Activated naive CD8-positive, alpha-beta T cell treated with anti-CD3 and anti-CD28 coated beads, Interleukin-2, amount 10 ng/mL, durations not matched to agents 7 days and 5 days (primary cell): ENCODE measurements around the gene ZNF146. TPM values are rescaled to one million over a fixed set of nuclear protein-coding genes. Genes with fewer than 3 reads are reported as not detected.
A peak's percentile ranks its signal among the peaks of the same experiment; 100 is the strongest.
"Not testable (repeated sequence)": the region's sequence is repeated elsewhere in the genome, so short reads cannot be mapped to it uniquely, and the experiment has no call there.

Source experiments
- ATAC-seq: fragments of 150-1000 bp; cut with Tn5 transposase; one replicate; pipeline ENCODE4 v1.10.0; 2021; ENCODE audit warnings: low read depth, moderate library complexity
- POLR2A ChIA-PET: fragments of 350-600 bp; sonication (Branson Sonifier 250); formaldehyde crosslinking; loops from one replicate; lab custom pipeline; 2021; ENCODE audit warnings: antibody characterized with exemption; lab: Charles Lee
- DNase-seq: peaks from one replicate; pipeline ENCODE4 v3.0.0; 2021
- H3K27ac Mint-ChIP-seq: one replicate; pipeline ENCODE4 v1.8.0; 2022; ENCODE audit warnings: mild to moderate bottlenecking, mixed read lengths
- H3K27me3 Mint-ChIP-seq: one replicate; pipeline ENCODE4 v1.8.0; 2022; ENCODE audit warnings: mild to moderate bottlenecking, moderate library complexity, mixed read lengths
- H3K36me3 Mint-ChIP-seq: one replicate; pipeline ENCODE4 v1.8.0; 2021; ENCODE audit warnings: mild to moderate bottlenecking, mixed read lengths
- H3K4me1 Mint-ChIP-seq: one replicate; pipeline ENCODE4 v1.8.0; 2021; ENCODE audit warnings: mixed read lengths
- H3K4me3 Mint-ChIP-seq: one replicate; pipeline ENCODE4 v1.8.0; 2022; ENCODE audit warnings: mild to moderate bottlenecking, moderate library complexity, mixed read lengths
- H3K9me3 Mint-ChIP-seq: one replicate; pipeline ENCODE4 v1.8.0; 2021; ENCODE audit warnings: mixed read lengths
- total RNA-seq, 2 experiments: library from RNA; stranded (reverse); gene quantifications; one replicate each; pipeline ENCODE4 v1.2.3, GENCODE V29; 2021

Gene ZNF146
- total RNA-seq, 2 experiments from 2014 or later, result 71.9 to 75.1 TPM

DNA sequence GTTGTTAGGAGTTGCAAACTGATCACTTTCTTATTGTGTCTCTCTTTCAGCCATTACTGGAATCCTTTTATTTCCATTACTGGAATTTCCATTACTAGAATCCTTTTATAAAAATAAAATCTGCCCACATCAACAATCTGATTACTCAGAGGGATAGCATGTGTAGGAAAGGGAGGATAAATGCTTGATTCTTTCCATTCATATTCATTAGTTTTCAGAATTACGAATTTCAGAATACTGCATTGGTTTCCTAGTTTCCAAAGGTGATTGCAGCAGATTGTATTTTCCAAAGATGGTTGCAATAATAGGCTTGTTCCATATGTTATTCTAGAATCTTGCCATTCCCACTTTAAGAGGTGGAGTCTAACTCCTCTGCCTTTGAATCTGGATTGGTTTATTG lies 37.1 kb downstream of the ZNF146 start:
- Mint-ChIP-seq H3K4me3 (no peak overlapping the region), H3K9me3 (peaks cover 21% of the 10 kb centered on the region), H3K27ac (no peak overlapping the region), H3K36me3 (no peaks in the 10 kb centered on the region), H3K27me3 (no peaks in the 10 kb centered on the region), H3K4me1 (no peaks in the 10 kb centered on the region)
- DNase-seq (no peak), ATAC-seq (no peak)
- POLR2A ChIA-PET, result no interaction called here

DNA sequence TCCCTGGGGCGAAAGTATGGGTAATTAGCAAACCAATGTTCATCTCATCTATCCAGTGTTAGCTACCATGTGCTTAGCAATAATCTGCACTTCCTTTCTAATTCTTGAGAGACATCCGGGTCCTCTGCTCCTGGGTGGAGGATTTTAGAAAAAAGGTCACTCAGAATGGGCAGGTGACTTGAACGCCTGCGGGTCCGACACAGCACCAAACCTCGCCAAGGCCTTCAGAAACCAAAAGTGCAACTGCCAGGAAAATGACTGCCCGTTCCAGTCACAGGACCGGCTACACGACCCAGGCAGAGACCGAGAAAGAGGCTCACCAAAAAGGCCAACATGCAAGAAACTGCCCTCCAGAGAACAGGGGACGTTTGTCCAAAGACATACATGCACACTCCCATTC lies 39.9 kb downstream of the ZNF146 start:
- ATAC-seq, result no peak
- POLR2A ChIA-PET, result no interaction called here
- peaks cover 19% of the 10 kb centered on the region for H3K9me3 Mint-ChIP-seq
- no peaks in the 10 kb centered on the region for H3K27me3 Mint-ChIP-seq
- no peaks in the 10 kb centered on the region for H3K36me3 Mint-ChIP-seq
- H3K27ac Mint-ChIP-seq, result no peak overlapping the region
- no peaks in the 10 kb centered on the region for H3K4me1 Mint-ChIP-seq
- no peak overlapping the region for H3K4me3 Mint-ChIP-seq
- no peak for DNase-seq

- Mint-ChIP-seq H3K4me3 (no peak overlapping the region), H3K4me1 (no peaks in the 10 kb centered on the region), H3K9me3 (peaks cover 19% of the 10 kb centered on the region), H3K27ac (no peak overlapping the region), H3K27me3 (no peaks in the 10 kb centered on the region), H3K36me3 (no peaks in the 10 kb centered on the region)
- DNase-seq (no peak), ATAC-seq (no peak)
- POLR2A ChIA-PET, result no interaction called here
Measured at GRCh38 chr19:36255316-36255715, 40.4 kb downstream of the ZNF146 start.

DNA sequence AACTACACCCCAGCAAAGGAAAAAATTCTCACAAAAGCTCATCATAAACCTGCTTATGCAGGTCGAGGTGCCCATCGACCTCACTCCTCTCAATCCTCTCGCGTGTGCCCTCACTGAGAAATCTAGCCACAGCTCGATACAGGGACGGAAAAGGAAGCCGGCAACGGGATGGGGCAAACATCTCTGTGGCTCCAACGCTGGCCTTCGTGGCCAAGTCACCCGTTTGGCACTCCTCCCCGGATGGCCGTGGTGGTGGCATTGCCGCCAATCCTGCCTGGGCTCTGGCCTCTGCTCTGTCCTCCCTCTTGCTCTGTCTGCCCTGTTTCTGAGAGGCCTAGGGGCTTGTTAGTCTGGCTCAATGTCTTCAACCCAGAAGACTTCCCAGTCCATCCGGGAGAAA lies 41.2 kb downstream of the ZNF146 start:
- POLR2A ChIA-PET, result no interaction called here
- DNase-seq, result no peak
- Mint-ChIP-seq H3K36me3 (no peaks in the 10 kb centered on the region), H3K4me3 (no peak overlapping the region), H3K4me1 (no peaks in the 10 kb centered on the region), H3K9me3 (peaks cover 19% of the 10 kb centered on the region), H3K27me3 (no peaks in the 10 kb centered on the region), H3K27ac (no peak overlapping the region)
- no peak for ATAC-seq

- POLR2A ChIA-PET, result no interaction called here
- Mint-ChIP-seq H3K36me3 (no peaks in the 10 kb centered on the region), H3K27me3 (no peaks in the 10 kb centered on the region), H3K9me3 (peaks cover 17% of the 10 kb centered on the region), H3K4me1 (no peaks in the 10 kb centered on the region), H3K27ac (no peak overlapping the region), H3K4me3 (no peak overlapping the region)
- DNase-seq, result no peak
- no peak for ATAC-seq
Measured at GRCh38 chr19:36256853-36257519, 42.1 kb downstream of the ZNF146 start.

- ATAC-seq (no peak), DNase-seq (no peak)
- Mint-ChIP-seq H3K4me1 (no peaks in the 10 kb centered on the region), H3K9me3 (peaks cover 14% of the 10 kb centered on the region), H3K27me3 (no peaks in the 10 kb centered on the region), H3K27ac (no peak overlapping the region), H3K4me3 (no peak overlapping the region), H3K36me3 (no peaks in the 10 kb centered on the region)
- POLR2A ChIA-PET, result no interaction called here
Measured at GRCh38 chr19:36257520-36257876, 42.6 kb downstream of the ZNF146 start.

GRCh38 chr19:36258028-36258875 lies 43.3 kb downstream of the ZNF146 start:
- peaks cover 17% of the 10 kb centered on the region for H3K9me3 Mint-ChIP-seq
- ATAC-seq, result no peak
- POLR2A ChIA-PET, result no interaction called here
- no peaks in the 10 kb centered on the region for H3K4me1 Mint-ChIP-seq
- DNase-seq, result no peak
- H3K36me3 Mint-ChIP-seq, result no peaks in the 10 kb centered on the region
- H3K27me3 Mint-ChIP-seq, result no peaks in the 10 kb centered on the region
- no peak overlapping the region for H3K4me3 Mint-ChIP-seq
- H3K27ac Mint-ChIP-seq, result peak overlapping the region; percentile 8

DNA sequence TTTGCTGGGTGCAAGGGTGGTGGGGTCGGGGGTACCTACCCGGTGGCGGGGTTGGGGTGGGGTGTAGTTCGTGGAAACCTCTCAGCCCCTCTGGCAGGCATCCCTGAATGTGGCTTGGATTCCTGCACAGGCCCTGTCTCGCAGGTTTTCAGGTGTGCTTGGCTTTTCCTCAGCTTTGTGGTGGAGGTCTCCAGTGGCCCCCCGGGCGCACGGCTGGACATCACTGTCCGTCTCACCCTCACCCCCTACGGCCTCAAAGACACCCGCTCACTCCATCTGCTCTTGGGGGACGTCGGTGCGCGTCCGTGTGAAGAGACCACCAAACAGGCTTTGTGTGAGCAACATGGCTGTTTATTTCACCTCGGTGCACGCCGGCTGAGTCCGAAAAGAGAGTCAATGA lies 44.3 kb downstream of the ZNF146 start:
- DNase-seq, result no peak
- H3K4me1 Mint-ChIP-seq, result no peaks in the 10 kb centered on the region
- POLR2A ChIA-PET, result no interaction called here
- H3K27ac Mint-ChIP-seq, result no peak overlapping the region
- H3K36me3 Mint-ChIP-seq, result no peaks in the 10 kb centered on the region
- no peaks in the 10 kb centered on the region for H3K27me3 Mint-ChIP-seq
- H3K9me3 Mint-ChIP-seq, result peaks cover 19% of the 10 kb centered on the region
- no peak for ATAC-seq
- no peak overlapping the region for H3K4me3 Mint-ChIP-seq

DNA sequence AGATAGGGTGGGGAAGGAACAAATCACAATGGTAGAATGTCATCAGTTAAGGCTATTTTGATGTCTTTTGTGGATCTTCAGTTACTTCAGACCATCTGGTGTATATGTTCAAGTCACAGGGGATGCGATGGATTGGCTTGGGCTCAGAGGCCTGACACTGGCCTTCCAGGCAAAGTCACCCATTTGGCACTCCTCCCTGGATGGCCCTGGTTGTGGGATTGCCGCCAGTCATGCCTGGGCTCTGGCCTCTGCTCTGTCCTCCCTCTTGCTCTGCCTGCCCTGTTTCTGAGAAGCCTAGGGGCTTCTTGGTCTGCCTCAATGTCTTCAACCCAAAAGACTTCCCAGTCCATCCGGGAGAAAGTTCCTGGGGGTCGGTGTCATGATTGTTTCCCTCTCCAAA lies 50.2 kb downstream of the ZNF146 start:
- ATAC-seq (no peak), DNase-seq (no peak)
- Mint-ChIP-seq H3K27me3 (no peaks in the 10 kb centered on the region), H3K9me3 (peaks cover 18% of the 10 kb centered on the region), H3K4me1 (no peaks in the 10 kb centered on the region), H3K27ac (no peak overlapping the region), H3K36me3 (peaks cover 2% of the 10 kb centered on the region), H3K4me3 (no peak overlapping the region)
- POLR2A ChIA-PET, result no interaction called here

DNA sequence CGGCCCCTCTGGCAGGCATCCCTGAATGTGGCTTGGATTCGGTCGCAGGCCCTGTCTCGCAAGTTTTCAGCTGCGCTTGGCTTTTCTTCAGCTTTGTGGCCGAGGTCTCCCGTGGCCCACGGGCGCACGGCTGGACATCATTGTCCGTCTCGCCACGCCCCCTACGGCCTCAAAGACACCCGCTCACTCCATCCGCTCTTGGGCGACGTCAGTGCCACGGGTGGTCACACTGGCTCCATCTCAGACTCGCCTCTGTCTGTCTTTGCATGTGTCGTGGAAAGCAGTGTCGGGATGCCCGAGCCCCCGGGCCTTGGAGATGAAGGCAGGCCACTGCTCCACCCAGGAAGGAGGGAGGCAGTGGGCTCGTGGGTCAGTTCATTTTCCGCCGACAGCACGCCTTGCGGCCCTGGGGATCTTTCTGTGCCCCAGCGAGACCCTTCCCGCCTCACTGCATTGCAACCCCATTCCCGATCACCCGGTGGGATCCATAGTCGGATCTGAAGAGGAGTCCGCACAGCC lies 51.0 kb downstream of the ZNF146 start:
- no peak for ATAC-seq
- peaks cover 18% of the 10 kb centered on the region for H3K9me3 Mint-ChIP-seq
- no peak overlapping the region for H3K27ac Mint-ChIP-seq
- H3K4me1 Mint-ChIP-seq, result no peaks in the 10 kb centered on the region
- no peak for DNase-seq
- POLR2A ChIA-PET, result no interaction called here
- H3K36me3 Mint-ChIP-seq, result peaks cover 2% of the 10 kb centered on the region
- H3K27me3 Mint-ChIP-seq, result no peaks in the 10 kb centered on the region
- H3K4me3 Mint-ChIP-seq, result no peak overlapping the region

GRCh38 chr19:36266375-36266961 lies 51.6 kb downstream of the ZNF146 start:
- Mint-ChIP-seq H3K4me1 (no peaks in the 10 kb centered on the region), H3K36me3 (peaks cover 2% of the 10 kb centered on the region), H3K27ac (no peak overlapping the region), H3K4me3 (no peak overlapping the region), H3K27me3 (no peaks in the 10 kb centered on the region), H3K9me3 (peaks cover 18% of the 10 kb centered on the region)
- POLR2A ChIA-PET, result no interaction called here
- DNase-seq (no peak), ATAC-seq (no peak)

DNA sequence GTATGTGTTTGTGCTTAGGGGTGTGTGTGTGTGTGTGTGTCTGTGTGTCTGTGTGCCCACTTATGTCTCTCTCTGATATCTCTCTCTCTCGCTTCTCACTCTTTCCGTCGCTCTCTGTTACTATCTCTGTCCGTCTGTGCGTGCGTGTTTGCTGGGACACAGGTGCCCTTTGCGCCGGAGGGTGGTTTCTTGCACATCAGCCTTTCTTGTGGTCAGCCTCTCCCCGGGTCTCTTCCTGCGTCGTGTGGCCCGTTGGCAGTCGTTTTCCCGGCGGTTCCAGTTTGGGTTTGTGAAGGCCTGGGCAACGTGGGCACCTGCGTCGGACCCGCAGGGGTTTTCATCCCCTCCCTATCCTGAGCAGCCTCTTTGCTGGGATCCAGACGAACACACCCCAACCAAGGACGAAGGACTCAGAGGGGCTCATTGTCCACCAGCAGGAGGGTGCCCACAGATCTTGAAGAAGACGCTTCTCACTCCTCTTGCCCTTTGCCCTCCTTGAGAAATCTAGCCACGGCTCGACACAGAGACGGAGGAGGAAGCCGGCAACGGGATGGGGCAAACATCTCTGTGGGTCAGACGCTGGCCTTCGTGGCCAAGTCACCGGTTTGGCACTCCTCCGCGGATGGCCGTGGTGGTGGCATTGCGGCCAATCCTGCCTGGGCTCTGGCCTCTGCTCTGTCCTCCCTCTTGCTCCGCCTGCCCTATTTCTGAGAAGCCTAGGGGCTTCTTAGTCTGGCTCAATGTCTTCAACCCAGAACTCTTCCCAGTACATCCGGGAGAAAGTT lies 52.3 kb downstream of the ZNF146 start:
- Mint-ChIP-seq H3K9me3 (peaks cover 18% of the 10 kb centered on the region), H3K4me1 (no peaks in the 10 kb centered on the region), H3K36me3 (peaks cover 2% of the 10 kb centered on the region), H3K27ac (no peak overlapping the region), H3K27me3 (no peaks in the 10 kb centered on the region), H3K4me3 (no peak overlapping the region)
- POLR2A ChIA-PET, result no interaction called here
- no peak for DNase-seq
- no peak for ATAC-seq

- H3K36me3 Mint-ChIP-seq, ATAC-seq, POLR2A ChIA-PET, H3K4me3 Mint-ChIP-seq, H3K27ac Mint-ChIP-seq, H3K27me3 Mint-ChIP-seq, DNase-seq, H3K4me1 Mint-ChIP-seq: not testable (repeated sequence)
- H3K9me3 Mint-ChIP-seq, result peaks cover 17% of the 10 kb centered on the region
Measured at GRCh38 chr19:36268081-36268480, 53.2 kb downstream of the ZNF146 start.
